Inferior parietal cortex (tissue), 1 donor: ENCODE results near the gene LGR4.

Experiments used
- DNase-seq: peaks from one replicate; pipeline ENCODE4 v3.0.0-alpha.2; 2016; ENCODE audit errors: extremely low spot score

LGR4 gene

DNA sequence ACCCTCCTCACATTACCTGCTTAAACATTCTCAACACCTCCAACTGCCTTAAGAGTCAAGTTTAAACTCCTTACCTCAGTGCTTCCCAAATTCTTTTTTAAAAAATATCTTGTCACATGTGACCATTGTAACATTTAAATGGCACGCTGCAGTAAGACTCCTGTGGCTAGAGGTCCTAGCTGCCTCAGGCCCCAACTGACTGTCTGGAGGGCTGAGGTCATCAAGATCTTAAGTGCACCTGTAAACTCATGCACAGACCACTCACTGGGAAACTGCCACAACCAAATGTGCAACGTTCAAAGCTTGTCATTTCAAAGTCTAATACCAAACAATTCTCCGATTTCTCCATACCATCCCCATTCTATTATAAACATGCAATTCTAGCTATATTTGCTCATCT lies 93.1 kb downstream of the LGR4 start:
- no peak for DNase-seq

DNA sequence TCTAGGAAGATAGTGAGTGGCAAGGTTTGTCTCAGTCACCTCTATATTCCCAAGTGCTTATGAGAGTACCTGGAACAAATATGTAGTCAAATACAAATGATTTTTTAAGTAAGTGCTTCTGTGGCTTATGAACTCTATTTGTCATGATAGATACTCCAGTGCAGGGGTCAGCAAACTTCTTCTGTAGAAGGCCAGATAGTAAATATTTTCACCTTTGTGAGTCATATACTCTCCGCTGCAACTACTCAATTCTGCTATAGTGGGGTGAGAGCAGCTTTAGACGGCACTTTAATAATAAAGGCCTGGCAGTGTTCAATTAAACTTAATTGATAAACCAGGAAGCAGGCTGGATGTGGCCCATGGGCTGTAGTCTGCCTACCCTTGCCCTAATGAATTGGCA lies 97.2 kb downstream of the LGR4 start:
- no peak for DNase-seq

DNA sequence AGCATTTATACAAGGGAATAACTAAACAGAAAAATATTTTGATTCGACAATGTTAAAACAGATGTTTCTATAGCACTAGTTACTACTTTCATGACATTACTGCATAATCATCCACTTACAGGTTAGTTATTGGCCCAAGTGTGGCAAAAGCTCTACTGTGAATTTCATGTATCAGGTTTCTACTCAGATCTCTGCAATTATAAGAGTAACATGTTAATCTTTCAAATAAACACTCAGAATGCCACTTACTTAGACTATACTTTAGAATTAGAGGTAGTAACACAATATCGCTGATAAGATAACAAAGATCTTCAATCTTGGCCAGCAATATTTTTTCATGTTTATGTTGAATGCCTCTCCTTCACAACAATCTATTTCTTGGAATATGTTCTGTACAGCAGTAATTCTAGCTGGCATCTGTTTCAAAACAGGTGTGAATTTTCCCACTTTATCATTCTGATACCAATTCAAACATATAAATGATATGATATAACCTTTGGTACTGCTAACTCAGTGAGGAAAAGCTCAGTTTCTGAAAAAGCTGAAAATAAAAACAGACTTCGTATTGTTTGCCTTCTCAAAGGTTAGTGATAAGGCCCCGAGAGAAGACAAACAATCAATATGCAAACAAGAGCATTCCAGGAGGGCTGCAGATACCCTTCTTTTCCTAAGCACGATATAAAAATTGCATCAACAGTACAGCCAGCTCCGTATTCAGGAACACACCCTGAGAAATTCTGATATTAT lies 98.6 kb downstream of the LGR4 start:
- DNase-seq, result no peak

DNA sequence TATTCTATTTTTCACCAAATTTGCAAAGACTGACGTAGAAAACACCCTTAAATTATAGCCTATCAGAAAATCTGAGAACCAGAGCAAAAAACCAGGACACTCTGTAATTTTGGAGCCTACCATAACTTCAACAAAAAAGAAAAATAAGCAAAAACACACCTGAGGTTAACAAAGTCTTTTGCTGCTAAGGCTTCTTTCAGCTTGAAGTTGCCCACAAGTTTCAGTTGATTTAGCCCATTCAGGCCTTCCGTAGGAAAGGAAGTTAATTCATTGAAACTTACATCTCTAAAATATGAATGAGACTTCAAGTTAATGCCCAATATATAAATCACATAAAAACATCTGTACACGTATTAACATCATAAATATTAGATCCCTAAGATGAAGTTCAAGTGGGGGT lies 99.2 kb downstream of the LGR4 start:
- DNase-seq, result no peak

DNA sequence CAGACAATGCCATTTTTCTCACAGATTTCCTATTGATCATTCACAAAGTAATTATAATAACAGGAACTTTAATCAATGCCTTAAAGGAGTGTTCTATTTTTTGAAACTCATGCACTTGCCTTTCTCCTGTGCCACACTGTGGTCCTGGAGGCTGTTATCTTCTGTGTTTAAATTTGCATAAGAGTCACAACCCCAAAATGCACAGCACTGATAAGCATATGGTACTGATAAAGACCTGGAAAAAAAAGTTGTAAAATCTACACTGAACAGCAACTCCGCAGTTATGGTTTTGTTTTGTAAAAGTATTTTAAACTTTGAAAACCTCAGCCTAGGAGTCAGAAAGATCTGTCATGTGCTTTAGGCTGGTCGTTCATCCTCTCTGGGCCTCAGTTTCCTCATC lies 100.4 kb downstream of the LGR4 start:
- no peak for DNase-seq

DNA sequence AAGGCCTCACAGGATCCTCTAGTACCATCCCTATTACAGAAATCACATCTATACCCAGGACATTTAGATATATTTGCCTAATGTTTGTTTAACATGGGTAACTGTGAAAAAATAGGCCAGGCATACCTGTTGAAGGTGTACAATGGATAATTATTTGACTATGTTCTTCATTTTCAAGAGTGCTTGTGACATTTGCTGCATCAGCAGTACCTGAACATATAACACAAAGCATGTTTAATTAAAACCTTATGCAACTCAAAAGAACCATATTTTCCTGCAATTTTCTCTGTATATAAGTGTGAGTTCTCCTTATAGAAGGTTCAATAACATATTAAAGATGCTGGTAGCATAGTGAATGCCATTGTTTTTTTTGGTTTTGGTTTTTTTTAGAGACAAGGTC lies 101.1 kb downstream of the LGR4 start:
- DNase-seq, result no peak

DNA sequence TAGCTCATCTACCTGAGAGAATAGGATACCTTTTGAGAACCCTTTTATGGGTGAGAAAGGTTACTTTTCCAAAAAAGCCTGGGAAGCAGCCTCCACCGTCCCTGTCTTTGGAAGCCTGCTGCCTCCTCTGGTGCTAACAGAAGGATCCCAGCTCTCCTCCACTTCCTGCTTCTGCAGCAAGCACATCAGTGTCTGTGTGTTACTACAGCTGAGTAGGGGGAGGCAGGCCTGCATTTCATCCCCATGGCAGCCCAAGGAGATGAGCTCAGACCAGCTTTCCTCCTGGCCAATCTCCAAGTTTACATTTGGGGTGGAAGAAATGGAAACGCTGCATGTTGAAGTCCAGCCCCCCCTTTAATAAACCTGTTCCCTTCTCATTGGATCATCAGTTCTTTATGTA lies 102.2 kb downstream of the LGR4 start:
- no peak for DNase-seq

DNA sequence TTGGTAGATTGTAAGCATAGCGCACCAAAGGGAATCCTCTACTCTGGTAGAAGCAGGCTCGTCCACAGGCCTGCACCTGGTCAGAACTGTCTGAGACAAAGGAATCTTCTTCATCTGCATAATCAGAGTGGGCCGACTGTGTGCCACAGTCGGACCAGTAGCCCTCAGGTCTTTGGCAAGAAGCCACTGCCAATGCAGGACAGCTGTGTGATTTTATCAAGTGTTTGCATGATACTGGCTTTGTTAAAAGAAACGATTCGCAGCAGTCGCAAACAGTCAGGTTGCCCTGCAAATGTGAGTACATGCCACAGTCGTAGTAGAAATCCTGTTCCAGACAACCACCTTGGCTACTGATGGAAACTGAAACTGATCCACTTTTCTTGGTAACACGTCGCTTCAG lies 104.7 kb downstream of the LGR4 start:
- DNase-seq, result no peak

DNA sequence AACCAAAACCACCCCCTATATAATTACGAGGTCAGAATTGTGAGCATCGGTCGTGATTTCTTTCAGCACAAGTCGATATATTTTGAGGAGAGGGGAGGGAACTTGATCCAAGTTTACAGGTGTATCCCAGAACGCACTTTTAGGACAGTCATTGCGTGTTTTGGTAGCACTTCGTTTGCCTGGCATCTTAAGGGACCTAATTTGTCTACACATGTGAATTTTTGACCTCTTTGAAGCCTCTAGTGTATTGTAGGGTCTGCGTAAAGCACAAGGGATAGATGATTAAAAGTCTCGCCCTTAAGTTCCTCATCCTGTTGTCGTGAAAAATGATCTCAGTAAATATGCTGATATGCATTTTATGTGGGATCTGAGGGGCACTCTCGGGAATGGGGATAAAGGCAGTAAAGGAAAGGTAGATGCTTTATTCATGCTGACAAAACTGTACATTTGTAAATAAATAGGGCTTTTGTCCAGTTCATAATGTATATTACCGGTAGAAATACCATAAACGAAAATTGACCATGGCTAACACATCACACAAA lies 108.9 kb downstream of the LGR4 start:
- DNase-seq, result no peak

DNA sequence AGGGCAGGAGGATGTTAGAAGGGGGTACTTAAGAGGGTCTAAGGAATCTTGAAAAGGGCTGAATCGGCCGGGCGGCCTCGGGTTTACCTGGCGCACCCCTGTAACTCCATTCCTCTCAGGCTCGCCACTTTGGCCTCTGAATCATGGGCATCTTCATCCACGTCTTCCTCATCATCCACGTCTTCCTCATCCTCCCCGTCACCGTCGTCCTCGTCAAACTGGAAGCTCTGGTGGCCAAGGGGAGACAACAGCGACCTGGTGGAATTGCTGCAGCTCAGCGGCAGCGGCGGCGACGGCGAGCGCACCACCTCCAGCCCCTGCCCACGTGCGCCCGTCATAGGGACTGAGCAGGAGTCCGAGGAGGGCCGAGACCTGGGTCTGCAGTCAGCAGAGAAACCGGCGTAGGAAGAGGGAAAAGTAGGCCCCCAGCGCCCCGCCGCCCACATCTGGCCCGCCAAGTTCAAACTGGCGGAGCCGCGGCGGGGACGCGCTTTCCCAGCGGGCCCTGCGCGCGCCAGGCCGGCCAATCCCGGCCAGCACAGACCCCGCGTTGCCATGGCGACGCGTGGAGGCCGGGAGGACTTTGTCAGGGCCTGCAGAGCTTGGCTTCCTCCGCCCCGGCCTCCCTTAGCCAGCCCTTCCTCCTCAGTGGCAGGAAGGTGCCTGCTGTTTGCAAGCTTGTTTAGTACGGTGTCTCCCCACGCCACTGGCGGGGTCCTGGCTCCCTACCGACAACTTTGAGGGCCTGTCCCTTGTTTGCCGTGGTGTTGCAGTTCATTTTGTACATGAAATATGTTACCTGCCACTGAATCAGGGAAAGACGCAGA lies 109.6 kb downstream of the LGR4 start, which contains the start of gene CCDC34:
Gene CCDC34, minus strand, starts transcription at position 467 of the 827 bp plus-strand sequence. Its CDS starts 21 bp downstream, at position 446.
- peak; percentile 91 for DNase-seq

DNA sequence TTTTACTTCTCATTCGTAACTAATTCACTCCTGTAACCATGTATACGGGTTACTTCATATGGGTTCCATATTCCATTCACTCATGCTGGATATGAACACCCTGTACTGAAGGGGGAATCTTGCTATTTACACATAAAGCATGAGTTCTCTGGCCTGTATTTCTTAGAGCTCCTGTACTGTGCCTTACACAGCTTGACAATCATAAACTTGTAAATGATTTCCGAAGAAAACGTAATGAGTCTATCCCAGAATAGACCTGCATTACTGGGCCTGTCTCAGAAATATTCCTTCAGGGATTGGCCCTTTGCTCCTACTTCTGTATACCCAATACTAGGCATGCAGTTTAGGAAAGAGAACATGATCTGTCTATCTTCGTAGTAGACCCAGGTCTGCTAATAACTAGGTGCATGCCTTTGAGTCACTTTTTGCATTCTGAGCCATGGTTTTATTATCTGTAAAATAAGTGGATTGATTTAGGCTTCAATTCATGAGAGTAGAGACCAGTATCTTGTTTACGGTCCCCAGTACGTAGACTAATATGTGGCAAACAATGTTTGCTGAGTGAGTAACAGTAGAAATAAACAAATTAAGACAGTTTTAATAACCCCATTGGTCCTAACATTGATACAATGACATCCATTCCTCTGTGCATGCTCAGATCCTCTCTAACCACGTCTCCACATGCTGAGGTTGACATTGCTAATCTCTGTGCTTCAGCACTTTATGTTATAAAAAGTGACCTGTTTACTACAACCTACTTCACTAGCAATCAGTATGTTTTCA lies 110.8 kb downstream of the LGR4 start:
- no peak for DNase-seq

DNA sequence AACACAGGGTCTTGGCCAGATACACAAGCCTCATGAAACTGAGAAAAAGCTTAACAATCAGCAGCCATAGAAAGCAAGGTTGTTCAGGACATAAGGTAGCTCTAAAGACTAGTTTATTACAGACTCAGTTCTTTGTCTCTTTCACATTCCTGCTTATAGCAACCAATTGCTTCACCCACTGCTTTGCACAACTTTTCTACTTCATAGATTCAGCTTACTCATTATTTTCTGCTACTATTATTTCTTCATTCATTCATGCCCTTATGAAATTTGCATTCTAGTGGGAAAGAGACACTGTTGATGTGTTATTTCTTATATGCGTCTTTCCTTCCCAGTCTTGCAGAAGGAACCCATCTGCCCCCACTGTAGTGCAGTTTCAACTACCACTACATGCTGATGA lies 114.3 kb downstream of the LGR4 start:
- DNase-seq, result no peak

DNA sequence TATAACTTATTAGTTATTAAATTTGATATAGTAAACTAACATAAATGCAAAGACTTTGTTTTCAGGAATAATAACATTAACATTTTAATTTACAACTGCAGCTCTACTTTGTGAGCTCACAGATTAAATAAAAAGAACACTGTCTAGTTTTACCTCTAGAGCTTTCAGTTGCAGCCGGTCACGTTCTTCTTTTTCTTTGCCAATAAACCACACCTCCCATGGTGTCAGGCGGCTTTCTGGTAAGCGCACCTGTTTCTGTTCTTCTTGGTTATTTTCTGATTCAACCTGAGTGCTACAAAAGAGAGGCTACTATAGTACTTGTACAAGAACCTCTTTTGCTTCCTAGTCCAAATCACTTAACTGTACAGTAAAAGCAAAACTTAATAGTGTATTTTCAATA lies 115.3 kb downstream of the LGR4 start:
- DNase-seq, result no peak

DNA sequence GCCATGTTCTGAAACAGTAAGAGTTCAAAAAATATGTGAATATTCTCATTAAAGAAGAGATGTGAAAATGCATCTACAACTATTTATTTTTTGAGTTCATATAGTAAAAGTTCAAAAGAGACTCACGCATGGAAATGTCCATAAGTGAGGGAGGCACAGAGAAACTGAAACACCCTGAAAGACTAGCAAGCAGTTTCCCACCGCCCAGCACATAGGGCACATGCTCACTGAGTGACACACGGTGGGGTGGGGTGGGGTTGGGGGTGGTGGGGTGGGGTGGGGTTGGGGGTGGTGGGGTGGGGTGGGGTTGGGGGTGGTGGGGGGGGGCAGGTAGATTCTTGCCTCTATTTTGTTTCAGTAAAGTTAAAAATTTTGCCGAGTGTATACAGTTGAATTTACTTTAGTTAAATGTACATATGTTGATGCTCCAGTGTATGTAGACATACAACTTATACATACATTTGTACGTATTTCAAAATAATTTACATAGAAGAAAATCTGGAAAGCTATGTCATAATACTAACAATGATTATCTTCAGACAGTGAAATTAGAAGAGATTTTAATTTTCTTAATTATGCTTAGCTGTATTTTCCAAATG lies 115.9 kb downstream of the LGR4 start:
- no peak for DNase-seq

DNA sequence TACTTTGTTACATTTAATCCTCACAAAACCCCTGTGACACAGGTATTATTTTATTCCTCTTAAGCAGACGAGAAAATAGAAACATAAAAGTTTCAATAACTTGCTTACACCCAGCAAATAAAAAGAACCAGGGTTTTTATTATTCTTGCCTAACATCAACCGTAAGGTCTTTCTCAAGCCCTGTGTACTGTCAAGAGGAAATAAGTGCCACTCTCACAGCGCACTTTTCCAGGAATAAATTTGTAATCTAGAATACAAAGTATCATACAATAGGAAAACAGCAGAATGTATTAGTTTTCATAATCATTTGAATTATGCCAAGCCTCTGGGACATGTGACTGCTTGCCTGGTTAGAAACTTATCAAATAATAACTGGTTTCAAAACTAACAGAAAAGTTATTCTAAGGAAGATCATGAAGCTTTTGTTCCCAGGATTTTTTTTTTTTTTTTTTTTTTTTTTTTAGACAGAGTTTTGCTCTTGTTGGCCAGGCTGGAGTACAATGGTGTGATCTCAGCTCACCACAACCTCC lies 117.0 kb downstream of the LGR4 start:
- no peak for DNase-seq

DNA sequence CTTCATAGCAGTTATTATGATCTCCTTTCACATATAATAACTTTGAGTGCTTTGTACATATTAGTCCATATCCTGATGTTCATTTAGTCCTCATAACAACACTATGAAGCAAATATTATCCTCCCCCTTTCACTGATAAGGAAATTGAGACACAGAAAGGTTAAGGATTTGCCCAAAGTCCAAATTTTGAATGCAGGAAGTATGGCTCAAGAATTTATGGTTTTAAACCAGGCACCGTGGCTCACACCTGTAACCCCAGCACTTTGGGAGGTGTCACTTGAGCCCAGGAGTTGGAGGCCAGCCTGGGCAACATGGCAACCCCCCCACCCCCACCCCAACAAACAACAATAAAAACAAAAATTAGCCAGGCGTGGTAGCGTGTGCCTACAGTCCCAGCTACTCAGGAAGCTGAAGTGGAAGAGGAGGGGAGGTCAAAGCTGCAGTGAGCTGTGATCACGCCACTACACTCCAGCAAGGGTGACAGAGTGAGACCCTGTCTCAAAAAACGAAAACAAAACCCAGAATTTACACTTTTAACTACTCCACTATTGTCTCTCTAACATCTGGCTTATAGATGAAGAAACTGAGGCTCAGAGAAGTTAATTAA lies 118.1 kb downstream of the LGR4 start:
- DNase-seq, result no peak

DNA sequence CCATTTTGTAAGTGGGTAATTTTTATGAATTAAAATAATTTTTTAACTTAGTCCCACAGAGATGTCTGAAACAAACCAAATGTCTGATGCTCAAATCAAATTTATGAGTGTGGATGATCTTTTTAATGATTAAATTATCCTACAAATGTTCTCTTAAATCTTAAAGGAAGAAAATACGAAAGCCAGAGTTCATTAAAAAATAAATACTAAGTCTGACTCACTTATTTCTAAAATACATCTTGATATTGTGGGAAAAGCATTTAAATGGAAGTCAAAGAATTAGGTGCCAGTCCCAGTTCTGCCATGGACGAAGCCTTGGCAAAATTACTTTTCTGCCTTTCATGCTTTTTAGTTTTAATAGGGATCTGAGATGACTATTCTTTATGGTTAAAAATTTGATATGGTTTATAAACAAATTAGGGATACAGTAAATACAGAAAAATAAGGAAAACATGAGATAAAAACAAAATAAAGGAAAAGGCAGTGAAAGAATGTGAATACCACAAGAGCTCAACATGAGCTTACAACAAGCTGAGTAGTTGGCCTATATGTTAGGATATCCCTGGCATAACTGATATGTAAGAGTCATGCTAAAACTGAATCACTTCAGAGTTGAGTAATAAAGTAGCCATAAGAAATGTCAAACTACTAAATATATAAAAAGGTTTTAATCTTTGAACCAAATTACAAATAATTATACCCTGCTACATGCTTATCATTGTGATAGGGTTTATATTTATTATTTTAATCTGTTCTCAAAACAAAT lies 118.8 kb downstream of the LGR4 start:
- no peak for DNase-seq

DNA sequence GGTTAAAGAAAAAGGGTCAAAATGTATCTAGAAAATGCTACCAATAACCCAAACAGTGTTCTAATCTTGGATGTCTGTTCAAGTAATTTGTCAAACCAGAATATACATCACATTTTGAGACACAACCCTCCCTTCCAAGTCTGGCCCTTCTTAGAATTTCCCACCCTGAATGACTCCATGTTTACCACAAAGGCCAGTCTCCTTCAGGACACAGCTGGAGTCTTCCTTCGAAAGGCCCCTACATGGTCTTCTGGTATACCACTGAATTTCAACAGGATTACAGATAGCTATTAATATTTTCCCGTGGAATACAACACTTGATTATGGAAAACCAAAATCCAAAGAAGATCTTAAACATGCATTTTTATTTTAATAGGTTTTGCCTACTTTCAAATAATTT lies 119.8 kb downstream of the LGR4 start:
- no peak for DNase-seq

DNA sequence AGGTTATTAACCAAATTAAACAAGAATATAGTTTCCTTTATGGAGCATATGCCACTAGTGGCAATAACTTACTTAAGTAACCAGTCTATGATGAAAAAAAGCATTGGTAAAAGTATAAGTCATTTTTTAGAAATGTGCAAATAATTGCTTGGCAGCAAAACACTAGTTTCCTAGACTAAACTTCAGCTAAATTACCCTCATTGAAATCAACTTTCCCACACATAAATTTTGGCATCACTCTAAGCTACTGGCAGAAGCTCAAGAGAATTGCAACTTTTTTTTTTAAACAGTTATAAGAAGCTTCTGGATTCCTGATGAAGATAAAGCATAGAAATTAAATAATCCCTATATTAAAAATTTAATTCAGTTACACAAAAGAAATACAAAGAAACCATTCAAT lies 122.1 kb downstream of the LGR4 start:
- DNase-seq, result no peak

DNA sequence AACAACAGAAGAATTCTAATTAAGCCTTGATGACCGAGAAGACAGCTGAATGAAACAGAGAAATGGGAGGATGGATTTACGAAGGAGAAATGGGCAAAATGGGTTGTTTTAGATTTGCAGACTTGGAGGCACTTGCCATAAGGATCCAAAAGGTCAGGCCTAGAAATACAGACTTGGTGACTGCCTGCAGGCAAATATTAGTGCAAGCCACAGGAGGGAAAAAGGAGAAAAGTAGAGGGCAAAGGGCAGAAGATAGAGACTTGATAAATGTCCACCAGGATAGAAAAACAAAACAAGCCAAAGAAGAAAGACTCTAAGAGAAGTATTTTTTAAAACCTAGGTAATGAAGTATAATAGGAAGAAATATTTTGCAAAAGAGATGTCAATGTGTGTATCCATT lies 122.7 kb downstream of the LGR4 start:
- no peak for DNase-seq
